ENCODE results near the gene TAS2R41. TPM values are rescaled to one million over a fixed set of nuclear protein-coding genes. Genes with fewer than 3 reads are reported as not detected.

The TAS2R41 gene
- total and polyA plus RNA-seq, 5 donors from 2014 or later, result 0.59 TPM; not detected in 4

- H3K4me1 ChIP-seq (ENCODE audit: control insufficient read depth, insufficient read depth, low read length, poor library complexity, severe bottlenecking), result no peaks in the 10 kb centered on the region
- no peak overlapping the region for H3K4me3 Mint-ChIP-seq
- H3K27ac Mint-ChIP-seq, result no peak overlapping the region
- ATAC-seq (ENCODE audit: low read depth in 2 of 2), result no peak
- no peak for DNase-seq
- no peaks in the 10 kb centered on the region for H3K9me3 ChIP-seq (ENCODE audit: control insufficient read depth in 2 of 2, low read length in 2 of 2)
- H3K27ac ChIP-seq (ENCODE audit: insufficient read depth, low read length, poor library complexity, severe bottlenecking), result no peak overlapping the region
- no peak overlapping the region for H3K4me3 ChIP-seq (ENCODE audit: low read depth, low read length)
- H3K36me3 ChIP-seq (ENCODE audit: control insufficient read depth, insufficient read depth, low read length), result no peaks in the 10 kb centered on the region
- H3K36me3 Mint-ChIP-seq, result peaks cover 12% of the 10 kb centered on the region
- peaks cover 0 to 6% (median 2%) of the 10 kb centered on the region in 7 donors for H3K9me3 Mint-ChIP-seq
- H3K4me1 Mint-ChIP-seq, result peaks cover 0 to 2% (median 0%) of the 10 kb centered on the region in 4 donors
- H3K27me3 Mint-ChIP-seq, result peaks cover 17% of the 10 kb centered on the region
- H3K27me3 ChIP-seq (ENCODE audit: control insufficient read depth, insufficient read depth, low read length), result peaks cover 7% of the 10 kb centered on the region
Observed at GRCh38 chr7:143458263-143458662, 19.4 kb upstream of the TAS2R41 start.

GRCh38 chr7:143458681-143459080, 19.0 kb upstream of the TAS2R41 start:
- Mint-ChIP-seq H3K27ac (no peak overlapping the region), H3K4me1 (no peaks in the 10 kb centered on the region), H3K36me3 (peaks cover 12% of the 10 kb centered on the region), H3K9me3 (peaks cover 0 to 6% (median 2%) of the 10 kb centered on the region in 7 donors), H3K27me3 (peaks cover 17% of the 10 kb centered on the region), H3K4me3 (no peak overlapping the region)
- H3K27ac ChIP-seq (ENCODE audit: insufficient read depth, low read length, poor library complexity, severe bottlenecking), result no peak overlapping the region
- ATAC-seq (ENCODE audit: low read depth in 2 of 2) (no peak), DNase-seq (no peak)
- H3K4me1 ChIP-seq (ENCODE audit: control insufficient read depth, insufficient read depth, low read length, poor library complexity, severe bottlenecking), result no peaks in the 10 kb centered on the region
- peaks cover 7% of the 10 kb centered on the region for H3K27me3 ChIP-seq (ENCODE audit: control insufficient read depth, insufficient read depth, low read length)
- no peaks in the 10 kb centered on the region for H3K36me3 ChIP-seq (ENCODE audit: control insufficient read depth, insufficient read depth, low read length)
- no peaks in the 10 kb centered on the region for H3K9me3 ChIP-seq (ENCODE audit: control insufficient read depth in 2 of 2, low read length in 2 of 2)
- no peak overlapping the region for H3K4me3 ChIP-seq (ENCODE audit: low read depth, low read length)

GRCh38 chr7:143459359-143459758, 18.3 kb upstream of the TAS2R41 start:
- no peaks in the 10 kb centered on the region for H3K4me1 Mint-ChIP-seq
- peaks cover 12% of the 10 kb centered on the region for H3K27me3 Mint-ChIP-seq
- no peak overlapping the region for H3K4me3 ChIP-seq (ENCODE audit: low read depth, low read length)
- no peak for ATAC-seq (ENCODE audit: low read depth in 2 of 2)
- DNase-seq, result no peak
- H3K27ac Mint-ChIP-seq, result no peak overlapping the region
- H3K4me1 ChIP-seq (ENCODE audit: control insufficient read depth, insufficient read depth, low read length, poor library complexity, severe bottlenecking), result no peaks in the 10 kb centered on the region
- H3K27me3 ChIP-seq (ENCODE audit: control insufficient read depth, insufficient read depth, low read length), result peaks cover 7% of the 10 kb centered on the region
- H3K4me3 Mint-ChIP-seq, result no peak overlapping the region
- H3K36me3 Mint-ChIP-seq, result peaks cover 12% of the 10 kb centered on the region
- peaks cover 0 to 6% (median 2%) of the 10 kb centered on the region in 7 donors for H3K9me3 Mint-ChIP-seq
- no peaks in the 10 kb centered on the region for H3K36me3 ChIP-seq (ENCODE audit: control insufficient read depth, insufficient read depth, low read length)
- no peak overlapping the region for H3K27ac ChIP-seq (ENCODE audit: insufficient read depth, low read length, poor library complexity, severe bottlenecking)
- no peaks in the 10 kb centered on the region for H3K9me3 ChIP-seq (ENCODE audit: control insufficient read depth in 2 of 2, low read length in 2 of 2)

GRCh38 chr7:143460271-143460979, 17.2 kb upstream of the TAS2R41 start:
- Mint-ChIP-seq H3K4me3 (no peak overlapping the region), H3K36me3 (peaks cover 12% of the 10 kb centered on the region), H3K27ac (no peak overlapping the region), H3K4me1 (peaks cover 0 to 2% (median 0%) of the 10 kb centered on the region in 4 donors), H3K9me3 (peaks cover 0 to 6% (median 2%) of the 10 kb centered on the region in 7 donors), H3K27me3 (peaks cover 14% of the 10 kb centered on the region)
- H3K27ac ChIP-seq (ENCODE audit: insufficient read depth, low read length, poor library complexity, severe bottlenecking), result no peak overlapping the region
- DNase-seq, result no peak
- peaks cover 7% of the 10 kb centered on the region for H3K27me3 ChIP-seq (ENCODE audit: control insufficient read depth, insufficient read depth, low read length)
- no peak overlapping the region for H3K4me3 ChIP-seq (ENCODE audit: low read depth, low read length)
- no peaks in the 10 kb centered on the region for H3K36me3 ChIP-seq (ENCODE audit: control insufficient read depth, insufficient read depth, low read length)
- no peak for ATAC-seq (ENCODE audit: low read depth in 2 of 2)
- H3K9me3 ChIP-seq (ENCODE audit: control insufficient read depth in 2 of 2, low read length in 2 of 2), result no peaks in the 10 kb centered on the region
- no peaks in the 10 kb centered on the region for H3K4me1 ChIP-seq (ENCODE audit: control insufficient read depth, insufficient read depth, low read length, poor library complexity, severe bottlenecking)

- Mint-ChIP-seq H3K4me3 (no peak overlapping the region), H3K4me1 (peaks cover 0 to 2% (median 0%) of the 10 kb centered on the region in 4 donors), H3K9me3 (peaks cover 0 to 6% (median 2%) of the 10 kb centered on the region in 7 donors), H3K36me3 (peaks cover 12% of the 10 kb centered on the region), H3K27ac (no peak overlapping the region), H3K27me3 (peaks cover 19% of the 10 kb centered on the region)
- Histone ChIP-seq H3K27ac (ENCODE audit: insufficient read depth, low read length, poor library complexity, severe bottlenecking) (no peak overlapping the region), H3K9me3 (ENCODE audit: control insufficient read depth in 2 of 2, low read length in 2 of 2) (no peaks in the 10 kb centered on the region), H3K27me3 (ENCODE audit: control insufficient read depth, insufficient read depth, low read length) (peaks cover 5% of the 10 kb centered on the region), H3K4me3 (ENCODE audit: low read depth, low read length) (no peak overlapping the region), H3K4me1 (ENCODE audit: control insufficient read depth, insufficient read depth, low read length, poor library complexity, severe bottlenecking) (no peaks in the 10 kb centered on the region), H3K36me3 (ENCODE audit: control insufficient read depth, insufficient read depth, low read length) (no peaks in the 10 kb centered on the region)
- DNase-seq (no peak), ATAC-seq (ENCODE audit: low read depth in 2 of 2) (no peak)
Observed at GRCh38 chr7:143462045-143462444, 15.6 kb upstream of the TAS2R41 start.

- no peaks in the 10 kb centered on the region for H3K4me1 ChIP-seq (ENCODE audit: control insufficient read depth, insufficient read depth, low read length, poor library complexity, severe bottlenecking)
- no peak overlapping the region for H3K27ac ChIP-seq (ENCODE audit: insufficient read depth, low read length, poor library complexity, severe bottlenecking)
- no peaks in the 10 kb centered on the region for H3K36me3 ChIP-seq (ENCODE audit: control insufficient read depth, insufficient read depth, low read length)
- no peaks in the 10 kb centered on the region for H3K9me3 ChIP-seq (ENCODE audit: control insufficient read depth in 2 of 2, low read length in 2 of 2)
- Mint-ChIP-seq H3K36me3 (peaks cover 11% of the 10 kb centered on the region), H3K4me1 (peaks cover 0 to 2% (median 0%) of the 10 kb centered on the region in 4 donors), H3K9me3 (peaks cover 0 to 6% (median 2%) of the 10 kb centered on the region in 7 donors), H3K27ac (no peak overlapping the region), H3K27me3 (peaks cover 15% of the 10 kb centered on the region), H3K4me3 (no peak overlapping the region)
- no peak for DNase-seq
- no peak overlapping the region for H3K4me3 ChIP-seq (ENCODE audit: low read depth, low read length)
- H3K27me3 ChIP-seq (ENCODE audit: control insufficient read depth, insufficient read depth, low read length), result peaks cover 3% of the 10 kb centered on the region
- no peak for ATAC-seq (ENCODE audit: low read depth in 2 of 2)
Observed at GRCh38 chr7:143463556-143463955, 14.1 kb upstream of the TAS2R41 start.

- peaks cover 15% of the 10 kb centered on the region for H3K27me3 Mint-ChIP-seq
- no peak overlapping the region for H3K4me3 ChIP-seq (ENCODE audit: low read depth, low read length)
- no peak overlapping the region for H3K27ac Mint-ChIP-seq
- no peaks in the 10 kb centered on the region for H3K4me1 ChIP-seq (ENCODE audit: control insufficient read depth, insufficient read depth, low read length, poor library complexity, severe bottlenecking)
- peaks cover 0 to 2% (median 0%) of the 10 kb centered on the region in 4 donors for H3K4me1 Mint-ChIP-seq
- no peaks in the 10 kb centered on the region for H3K36me3 ChIP-seq (ENCODE audit: control insufficient read depth, insufficient read depth, low read length)
- H3K9me3 Mint-ChIP-seq, result peaks cover 0 to 6% (median 2%) of the 10 kb centered on the region in 7 donors
- DNase-seq (no peak), ATAC-seq (ENCODE audit: low read depth in 2 of 2) (no peak)
- H3K36me3 Mint-ChIP-seq, result peaks cover 11% of the 10 kb centered on the region
- no peak overlapping the region for H3K4me3 Mint-ChIP-seq
- H3K27ac ChIP-seq (ENCODE audit: insufficient read depth, low read length, poor library complexity, severe bottlenecking), result no peak overlapping the region
- peaks cover 3% of the 10 kb centered on the region for H3K27me3 ChIP-seq (ENCODE audit: control insufficient read depth, insufficient read depth, low read length)
- no peaks in the 10 kb centered on the region for H3K9me3 ChIP-seq (ENCODE audit: control insufficient read depth in 2 of 2, low read length in 2 of 2)
Observed at GRCh38 chr7:143463957-143464356, 13.7 kb upstream of the TAS2R41 start.

- no peaks in the 10 kb centered on the region for H3K36me3 ChIP-seq (ENCODE audit: control insufficient read depth, insufficient read depth, low read length)
- Mint-ChIP-seq H3K27me3 (peaks cover 22% of the 10 kb centered on the region), H3K4me3 (no peak overlapping the region), H3K36me3 (peaks cover 3% of the 10 kb centered on the region), H3K9me3 (peaks cover 0 to 11% (median 2%) of the 10 kb centered on the region in 7 donors), H3K27ac (peak overlapping the region in 1 of 3 donors; percentile 72), H3K4me1 (peaks cover 0 to 2% (median 0%) of the 10 kb centered on the region in 4 donors)
- H3K27me3 ChIP-seq (ENCODE audit: control insufficient read depth, insufficient read depth, low read length), result peaks cover 5% of the 10 kb centered on the region
- no peak overlapping the region for H3K4me3 ChIP-seq (ENCODE audit: low read depth, low read length)
- H3K27ac ChIP-seq (ENCODE audit: insufficient read depth, low read length, poor library complexity, severe bottlenecking), result no peak overlapping the region
- H3K4me1 ChIP-seq (ENCODE audit: control insufficient read depth, insufficient read depth, low read length, poor library complexity, severe bottlenecking), result no peaks in the 10 kb centered on the region
- H3K9me3 ChIP-seq (ENCODE audit: control insufficient read depth in 2 of 2, low read length in 2 of 2), result peaks cover 0 to 4% of the 10 kb centered on the region in 2 experiments
- ATAC-seq (ENCODE audit: low read depth in 2 of 2), result no peak
- no peak for DNase-seq
Observed at GRCh38 chr7:143467724-143468123, 9.9 kb upstream of the TAS2R41 start.
